WTC11 (cell line): ENCODE data around the gene NUDT19. TPM values are rescaled to one million over a fixed set of nuclear protein-coding genes. Genes with fewer than 3 reads are reported as not detected.

Experiments
- ATAC-seq: fragments of 200-7000 bp; cut with Tn5 transposase; 2 replicates; pipeline ENCODE4 v1.10.0; 2021; ENCODE audit warnings: mild to moderate bottlenecking, moderate library complexity
- CTCF ChIA-PET: fragments of 300-600 bp; sonication (Branson Sonifier 250); formaldehyde crosslinking; loops from one replicate; lab custom pipeline; 2021; ENCODE audit warnings: antibody characterized with exemption; lab: Charles Lee
- POLR2A ChIA-PET: fragments of 350-600 bp; sonication (Branson Sonifier 250); formaldehyde crosslinking; loops from one replicate; lab custom pipeline; 2021; ENCODE audit warnings: antibody characterized with exemption; lab: Charles Lee
- DNase-seq: peaks from one replicate; pipeline ENCODE4 v3.0.0; 2021; ENCODE audit warnings: low spot score
- H3K27ac Mint-ChIP-seq: 2 replicates; pipeline ENCODE4 v1.8.0; 2021; ENCODE audit warnings: mixed read lengths
- H3K27me3 Mint-ChIP-seq: 2 replicates; pipeline ENCODE4 v1.8.0; 2021; ENCODE audit warnings: low read depth, mild to moderate bottlenecking, moderate library complexity, mixed read lengths
- H3K36me3 Mint-ChIP-seq: 2 replicates; pipeline ENCODE4 v1.8.0; 2021; ENCODE audit warnings: mixed read lengths
- H3K4me1 Mint-ChIP-seq: 2 replicates; pipeline ENCODE4 v1.8.0; 2022; ENCODE audit warnings: mixed read lengths
- H3K4me3 Mint-ChIP-seq: 2 replicates; pipeline ENCODE4 v1.8.0; 2021; ENCODE audit warnings: mild to moderate bottlenecking, moderate library complexity, mixed read lengths
- H3K9me3 Mint-ChIP-seq: 2 replicates; pipeline ENCODE4 v1.8.0; 2021; ENCODE audit warnings: mixed read lengths
- ATF1 ChIP-seq: sonication (generic); formaldehyde crosslinking; IDR thresholded peaks from 2 replicates; pipeline ENCODE4 v1.8.1; 2023; ENCODE audit warnings: mild to moderate bottlenecking, moderate library complexity, missing genetic modification reagents
- CDX4 ChIP-seq: fragments of 250-450 bp; sonication (Bioruptor Pico); IDR thresholded peaks from 2 replicates; pipeline ENCODE4 v1.9.0; 2021; ENCODE audit warnings: moderate library complexity, mild to moderate bottlenecking, inconsistent platforms, borderline replicate concordance
- CREB1 ChIP-seq: sonication (generic); formaldehyde crosslinking; IDR thresholded peaks from 2 replicates; pipeline ENCODE4 v1.8.0; 2023; ENCODE audit warnings: mild to moderate bottlenecking, missing genetic modification reagents
- E2F4 ChIP-seq: sonication (generic); formaldehyde crosslinking; IDR thresholded peaks from 2 replicates; pipeline ENCODE4 v1.8.1; 2022; ENCODE audit warnings: low read depth, mild to moderate bottlenecking, moderate library complexity, missing genetic modification reagents, borderline replicate concordance
- EMX1 ChIP-seq: fragments of 250-450 bp; sonication (Bioruptor Pico); IDR thresholded peaks from 2 replicates; pipeline ENCODE4 v1.8.0; 2021; ENCODE audit warnings: mild to moderate bottlenecking
- ERG ChIP-seq: fragments of 250-450 bp; sonication (Bioruptor Pico); IDR thresholded peaks from 2 replicates; pipeline ENCODE4 v1.8.0; 2021; ENCODE audit warnings: mild to moderate bottlenecking
- ETV6 ChIP-seq: sonication (generic); formaldehyde crosslinking; IDR thresholded peaks from 2 replicates; pipeline ENCODE4 v1.8.1; 2022; ENCODE audit warnings: mild to moderate bottlenecking, missing genetic modification reagents
- GABPB1 ChIP-seq: sonication (generic); formaldehyde crosslinking; IDR thresholded peaks from 2 replicates; pipeline ENCODE4 v1.8.1; 2023; ENCODE audit warnings: mild to moderate bottlenecking, missing genetic modification reagents
- HMGA2 ChIP-seq: fragments of 250-450 bp; sonication (Bioruptor Pico); IDR thresholded peaks from 2 replicates; pipeline ENCODE4 v1.4.0; 2021; ENCODE audit warnings: mild to moderate bottlenecking, moderate library complexity
- NFYB ChIP-seq: sonication (generic); formaldehyde crosslinking; conservative IDR thresholded peaks from 2 replicates; pipeline ENCODE4 v1.8.0; 2022; ENCODE audit warnings: low read depth, missing genetic modification reagents
- NR2C2 ChIP-seq: sonication (generic); formaldehyde crosslinking; IDR thresholded peaks from 2 replicates; pipeline ENCODE4 v1.8.0; 2022; ENCODE audit warnings: mild to moderate bottlenecking, missing genetic modification reagents
- NR3C1 ChIP-seq: sonication (generic); formaldehyde crosslinking; conservative IDR thresholded peaks from 2 replicates; pipeline ENCODE4 v1.8.1; 2023; ENCODE audit warnings: low read depth, mild to moderate bottlenecking, missing genetic modification reagents
- PRDM15 ChIP-seq: sonication (generic); formaldehyde crosslinking; IDR thresholded peaks from 2 replicates; pipeline ENCODE4 v1.8.0; 2022; ENCODE audit warnings: missing genetic modification reagents
- RORB ChIP-seq: fragments of 250-450 bp; sonication (Bioruptor Pico); IDR thresholded peaks from 2 replicates; pipeline ENCODE4 v1.9.0; 2021; ENCODE audit warnings: mild to moderate bottlenecking
- TEAD4 ChIP-seq: sonication (generic); formaldehyde crosslinking; IDR thresholded peaks from 2 replicates; pipeline ENCODE4 v1.8.0; 2022; ENCODE audit warnings: mild to moderate bottlenecking, missing genetic modification reagents
- TP53 ChIP-seq: sonication (generic); formaldehyde crosslinking; IDR thresholded peaks from 2 replicates; pipeline ENCODE4 v1.8.1; 2023; ENCODE audit warnings: mild to moderate bottlenecking, missing genetic modification reagents
- USF1 ChIP-seq: sonication (generic); formaldehyde crosslinking; IDR thresholded peaks from 2 replicates; pipeline ENCODE4 v1.8.0; 2022; ENCODE audit warnings: mild to moderate bottlenecking, missing genetic modification reagents
- ZNF121 ChIP-seq: sonication (generic); formaldehyde crosslinking; IDR thresholded peaks from 2 replicates; pipeline ENCODE4 v1.8.0; 2023; ENCODE audit warnings: missing genetic modification reagents
- ZNF396 ChIP-seq: fragments of 250-450 bp; sonication (Bioruptor Pico); IDR thresholded peaks from 2 replicates; pipeline ENCODE4 v1.8.0; 2021; ENCODE audit warnings: mild to moderate bottlenecking, moderate library complexity, borderline replicate concordance
- ZNF416 ChIP-seq: fragments of 250-450 bp; sonication (Bioruptor Pico); IDR thresholded peaks from 2 replicates; pipeline ENCODE4 v1.9.0; 2021; ENCODE audit warnings: mild to moderate bottlenecking, inconsistent platforms
- ZNF423 ChIP-seq: fragments of 250-450 bp; sonication (Bioruptor Pico); IDR thresholded peaks from 2 replicates; pipeline ENCODE4 v2.1.2; 2022; ENCODE audit warnings: mild to moderate bottlenecking, moderate library complexity
- ZSCAN18 ChIP-seq: fragments of 250-450 bp; sonication (Bioruptor Pico); IDR thresholded peaks from 2 replicates; pipeline ENCODE4 v2.1.2; 2022; ENCODE audit warnings: mild to moderate bottlenecking, moderate library complexity
- total RNA-seq: library from RNA; stranded (reverse); gene quantifications from 3 replicates; pipeline ENCODE4 v1.2.3, GENCODE V29; 2021
- TF ChIP-seq, protein P1 (sequence below): sonication (generic); formaldehyde crosslinking; IDR thresholded peaks from 2 replicates; pipeline ENCODE4 v1.8.1; 2023; ENCODE audit warnings: mild to moderate bottlenecking, missing genetic modification reagents, moderate library complexity
- TF ChIP-seq, protein P2 (sequence below): sonication (generic); formaldehyde crosslinking; IDR thresholded peaks from 2 replicates; pipeline ENCODE4 v1.8.1; 2023; ENCODE audit warnings: mild to moderate bottlenecking, missing genetic modification reagents

NUDT19 gene
- total RNA-seq, 1 experiment from 2014 or later, result 2.4 TPM

DNA sequence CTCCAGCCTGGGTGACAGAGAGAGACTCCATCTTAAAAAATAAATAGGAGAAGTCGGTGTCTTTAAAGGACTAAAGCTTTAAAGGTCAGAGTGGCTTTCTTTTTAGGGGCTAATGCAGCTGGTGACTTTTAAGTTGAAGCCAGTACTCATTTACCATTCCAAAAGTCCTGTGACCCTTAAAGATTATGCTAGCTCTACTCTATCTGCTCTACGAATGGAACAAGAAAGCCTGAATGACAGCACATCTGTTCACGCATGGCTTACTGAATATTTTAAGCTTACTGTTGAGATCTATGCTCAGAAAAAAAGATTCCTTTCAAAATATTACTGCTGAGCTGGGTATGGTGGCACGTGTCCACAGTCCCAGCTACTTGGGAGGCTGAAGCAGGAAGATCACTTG, 44.3 kb downstream of the NUDT19 start:
- H3K4me3 Mint-ChIP-seq, result no peak overlapping the region
- DNase-seq, result no peak
- no peak overlapping the region for H3K27ac Mint-ChIP-seq
- no peaks in the 10 kb centered on the region for H3K4me1 Mint-ChIP-seq
- TF ChIP-seq ZNF416 (CRISPR knock-in tag), result no peak
- no peak for TF ChIP-seq ZSCAN18
- TF ChIP-seq, all 79 proteins: peak for 0
- Mint-ChIP-seq H3K27me3 (no peaks in the 10 kb centered on the region), H3K36me3 (no peaks in the 10 kb centered on the region), H3K9me3 (no peaks in the 10 kb centered on the region)
- ChIA-PET CTCF (interaction anchor here (2.5 kb wide), 1 partner anchor 12 kb away, joined by 7 read pairs; no protein-coding TSS in a partner anchor), POLR2A (no interaction called here)
- ATAC-seq, result no peak

DNA sequence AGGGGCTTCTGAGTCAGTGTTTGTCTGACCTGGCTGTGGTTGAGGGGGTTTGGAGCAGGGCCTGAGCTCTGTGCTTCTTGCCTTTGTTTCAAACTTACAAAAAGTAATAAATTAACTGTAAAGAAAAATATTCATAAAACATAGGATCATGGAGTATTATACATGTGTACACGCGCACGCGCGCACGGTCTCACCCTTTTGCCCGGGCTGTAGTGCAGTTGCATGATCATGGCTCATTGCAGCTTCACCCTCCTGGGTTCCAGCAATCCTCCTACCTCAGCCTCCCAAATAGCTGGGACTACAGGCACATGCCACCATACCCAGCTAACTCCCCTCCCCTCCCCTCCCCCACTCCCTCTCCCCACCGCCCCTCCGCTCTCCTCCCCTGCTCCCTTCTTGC, 51.4 kb downstream of the NUDT19 start:
- CTCF ChIA-PET, result no interaction called here
- POLR2A ChIA-PET, result no interaction called here
- no peak overlapping the region for H3K4me3 Mint-ChIP-seq
- no peak overlapping the region for H3K27ac Mint-ChIP-seq
- no peaks in the 10 kb centered on the region for H3K36me3 Mint-ChIP-seq
- no peaks in the 10 kb centered on the region for H3K4me1 Mint-ChIP-seq
- TF ChIP-seq USF1, result no peak
- no peak for TF ChIP-seq ZNF423 (CRISPR knock-in tag)
- TF ChIP-seq RORB (CRISPR knock-in tag), result no peak
- no peak for TF ChIP-seq NR2C2
- no peak for TF ChIP-seq HMGA2 (CRISPR knock-in tag)
- TF ChIP-seq, protein P1, sequence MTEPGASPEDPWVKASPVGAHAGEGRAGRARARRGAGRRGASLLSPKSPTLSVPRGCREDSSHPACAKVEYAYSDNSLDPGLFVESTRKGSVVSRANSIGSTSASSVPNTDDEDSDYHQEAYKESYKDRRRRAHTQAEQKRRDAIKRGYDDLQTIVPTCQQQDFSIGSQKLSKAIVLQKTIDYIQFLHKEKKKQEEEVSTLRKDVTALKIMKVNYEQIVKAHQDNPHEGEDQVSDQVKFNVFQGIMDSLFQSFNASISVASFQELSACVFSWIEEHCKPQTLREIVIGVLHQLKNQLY (CRISPR knock-in tag), result no peak
- no peak for TF ChIP-seq CDX4
- TF ChIP-seq ETV6 (CRISPR knock-in tag), result no peak
- TF ChIP-seq ZNF396 (CRISPR knock-in tag), result no peak
- TF ChIP-seq EMX1 (CRISPR knock-in tag), result no peak
- no peak for DNase-seq
- ATAC-seq, result no peak
- no peaks in the 10 kb centered on the region for H3K9me3 Mint-ChIP-seq
- H3K27me3 Mint-ChIP-seq, result no peaks in the 10 kb centered on the region

GRCh38 chr19:32743447-32743846, 51.8 kb downstream of the NUDT19 start:
- H3K27ac Mint-ChIP-seq, result no peak overlapping the region
- H3K27me3 Mint-ChIP-seq, result no peaks in the 10 kb centered on the region
- ATAC-seq (no peak), DNase-seq (no peak)
- H3K9me3 Mint-ChIP-seq, result no peaks in the 10 kb centered on the region
- CTCF ChIA-PET, result no interaction called here
- H3K36me3 Mint-ChIP-seq, result no peaks in the 10 kb centered on the region
- POLR2A ChIA-PET, result no interaction called here
- H3K4me3 Mint-ChIP-seq, result no peak overlapping the region
- no peaks in the 10 kb centered on the region for H3K4me1 Mint-ChIP-seq
- TF ChIP-seq NFYB (CRISPR knock-in tag), result no peak
- no peak for TF ChIP-seq TEAD4 (CRISPR knock-in tag)
- no peak for TF ChIP-seq GABPB1
- no peak for TF ChIP-seq EMX1 (CRISPR knock-in tag)
- no peak for TF ChIP-seq ERG (CRISPR knock-in tag)
- no peak for TF ChIP-seq ATF1 (CRISPR knock-in tag)
- no peak for TF ChIP-seq ZNF121 (CRISPR knock-in tag)
- no peak for TF ChIP-seq NR3C1
- TF ChIP-seq PRDM15 (CRISPR knock-in tag), result no peak
- no peak for TF ChIP-seq CREB1 (CRISPR knock-in tag)
- TF ChIP-seq, protein P2, sequence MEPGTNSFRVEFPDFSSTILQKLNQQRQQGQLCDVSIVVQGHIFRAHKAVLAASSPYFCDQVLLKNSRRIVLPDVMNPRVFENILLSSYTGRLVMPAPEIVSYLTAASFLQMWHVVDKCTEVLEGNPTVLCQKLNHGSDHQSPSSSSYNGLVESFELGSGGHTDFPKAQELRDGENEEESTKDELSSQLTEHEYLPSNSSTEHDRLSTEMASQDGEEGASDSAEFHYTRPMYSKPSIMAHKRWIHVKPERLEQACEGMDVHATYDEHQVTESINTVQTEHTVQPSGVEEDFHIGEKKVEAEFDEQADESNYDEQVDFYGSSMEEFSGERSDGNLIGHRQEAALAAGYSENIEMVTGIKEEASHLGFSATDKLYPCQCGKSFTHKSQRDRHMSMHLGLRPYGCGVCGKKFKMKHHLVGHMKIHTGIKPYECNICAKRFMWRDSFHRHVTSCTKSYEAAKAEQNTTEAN (CRISPR knock-in tag), result no peak
- no peak for TF ChIP-seq E2F4 (CRISPR knock-in tag)
- no peak for TF ChIP-seq TP53 (CRISPR knock-in tag)
